Endothelial cell of umbilical vein (primary cell): ENCODE data around the gene ZNF777. TPM values are rescaled to one million over a fixed set of nuclear protein-coding genes. Genes with fewer than 3 reads are reported as not detected.

Experiments used
- BruUV-seq: library from RNA; stranded (reverse); fragments of 400-500 nt; replicated peaks from 2 replicates; lab custom pipeline; 2021; lab: Mats Ljungman, UMichigan
- CTCF ChIA-PET: fragments of 300-600, 350-600 bp; sonication (Branson Sonifier 250); formaldehyde crosslinking; loops from one replicate; lab custom pipeline; 2021; ENCODE audit warnings: antibody characterized with exemption, inconsistent platforms; lab: Charles Lee
- POLR2A ChIA-PET: fragments of 300-600, 350-600 bp; sonication (Branson Sonifier 250); formaldehyde crosslinking; loops from one replicate; lab custom pipeline; 2021; ENCODE audit warnings: antibody characterized with exemption, inconsistent platforms; lab: Charles Lee
- DNase-seq: peaks from one replicate; pipeline ENCODE4 v3.0.0-alpha.2; 2011; ENCODE audit warnings: low read depth, low spot score
- FAIRE-seq: peaks from 2 replicates; lab custom pipeline; 2011; peaks lifted over from hg19 to GRCh38; lab: Jason Lieb, UNC
- H2AFZ ChIP-seq: 2 replicates; pipeline ENCODE4 v1.6.0; 2012; ENCODE audit warnings: low read depth, low read length, control low read depth, inconsistent platforms
- H3K27ac ChIP-seq: 2 replicates; pipeline ENCODE4 v1.5.1; 2011; ENCODE audit warnings: low read depth, mild to moderate bottlenecking, control low read depth, low read length, moderate library complexity; ENCODE audit not compliant: insufficient read depth
- H3K27me3 ChIP-seq, 2 experiments: 2 replicates each; pipeline versions ENCODE4 v1.6.0 to v1.6.1; 2011; ENCODE audit warnings: low read length in 2 of 2, mixed read lengths in 1 of 2; ENCODE audit not compliant: control insufficient read depth in 2 of 2, insufficient read depth in 2 of 2
- H3K36me3 ChIP-seq, 2 experiments: 2 replicates in 1 of 2; 3 replicates in 1 of 2; pipeline ENCODE4 v1.5.1; 2011; ENCODE audit warnings: low read length in 2 of 2, mild to moderate bottlenecking in 1 of 2, moderate library complexity in 1 of 2; ENCODE audit not compliant: control insufficient read depth in 2 of 2, insufficient read depth in 2 of 2; ENCODE audit errors: extremely low read depth in 1 of 2
- H3K4me1 ChIP-seq: 3 replicates; pipeline ENCODE4 v1.5.1; 2011; ENCODE audit warnings: mild to moderate bottlenecking, low read length; ENCODE audit not compliant: control insufficient read depth, insufficient read depth; ENCODE audit errors: extremely low read depth
- H3K4me2 ChIP-seq: 2 replicates; pipeline ENCODE4 v1.6.1; 2011; ENCODE audit warnings: low read length, control low read depth, mixed read lengths; ENCODE audit not compliant: insufficient read depth
- H3K4me3 ChIP-seq, 3 experiments: fragments of 200-600 bp in 1 of 3; sonication (generic), shearing (Covaris generic) in 1 of 3; replicated peaks in 1 of 3; 2 replicates each; pipeline ENCODE4 v1.5.1; 2011 to 2016; ENCODE audit warnings: control low read depth in 3 of 3, low read length in 3 of 3, mild to moderate bottlenecking in 2 of 3, inconsistent platforms in 1 of 3, low read depth in 1 of 3, moderate library complexity in 1 of 3; ENCODE audit not compliant: insufficient read depth in 1 of 3
- H3K79me2 ChIP-seq: 2 replicates; pipeline ENCODE4 v1.6.0; 2012; ENCODE audit warnings: low read length, inconsistent platforms; ENCODE audit not compliant: control insufficient read depth, insufficient read depth
- H3K9ac ChIP-seq: replicated peaks from 2 replicates; pipeline ENCODE3; 2011; ENCODE audit warnings: low read length, control low read depth; ENCODE audit not compliant: insufficient read depth; ENCODE audit errors: extremely low read depth
- H3K9me1 ChIP-seq: replicated peaks from 3 replicates; pipeline ENCODE4 v1.6.0; 2011; ENCODE audit warnings: mild to moderate bottlenecking, low read length; ENCODE audit not compliant: control insufficient read depth, insufficient read depth; ENCODE audit errors: extremely low read depth
- H3K9me3 ChIP-seq: replicated peaks from 2 replicates; pipeline ENCODE4 v1.5.1; 2012; ENCODE audit warnings: low read length, inconsistent platforms; ENCODE audit not compliant: control insufficient read depth, insufficient read depth
- H4K20me1 ChIP-seq: replicated peaks from 2 replicates; pipeline ENCODE3; 2011; ENCODE audit warnings: mild to moderate bottlenecking, low read length; ENCODE audit not compliant: control insufficient read depth, insufficient read depth; ENCODE audit errors: extremely low read depth
- CTCF ChIP-seq, 2 donors: IDR thresholded peaks; 1 replicate in 1 of 2; 2 replicates in 1 of 2; pipeline ENCODE4 v1.5.1; 2011; ENCODE audit warnings: low read length in 2 of 2, mild to moderate bottlenecking in 2 of 2, moderate library complexity in 2 of 2, control low read depth in 1 of 2, inconsistent platforms in 1 of 2, low read depth in 1 of 2; ENCODE audit not compliant: insufficient read depth in 1 of 2; ENCODE audit errors: extremely low read depth in 1 of 2
- EZH2 ChIP-seq: IDR thresholded peaks from 2 replicates; pipeline ENCODE4 v1.6.1; 2012; ENCODE audit warnings: borderline replicate concordance, low read depth, mild to moderate bottlenecking, moderate library complexity, low read length, inconsistent platforms; ENCODE audit not compliant: severe bottlenecking
- FOS ChIP-seq: IDR thresholded peaks from 2 replicates; pipeline ENCODE4 v1.6.1; 2011; ENCODE audit warnings: mild to moderate bottlenecking, low read length, moderate library complexity, borderline replicate concordance; ENCODE audit not compliant: insufficient read depth
- GATA2 ChIP-seq: IDR thresholded peaks from 2 replicates; pipeline ENCODE4 v1.7.0; 2011; ENCODE audit warnings: low read depth, mild to moderate bottlenecking, moderate library complexity, mixed read lengths, low read length; ENCODE audit not compliant: insufficient read length, insufficient read depth
- JUN ChIP-seq: IDR thresholded peaks from 2 replicates; pipeline ENCODE4 v1.6.1; 2011; ENCODE audit warnings: borderline replicate concordance, low read depth; ENCODE audit not compliant: insufficient read length, insufficient read depth
- MAX ChIP-seq: IDR thresholded peaks from 2 replicates; pipeline ENCODE4 v1.6.1; 2011; ENCODE audit not compliant: insufficient read depth, insufficient read length
- MYC ChIP-seq: IDR thresholded peaks from one replicate; pipeline ENCODE4 v1.6.1; 2011; ENCODE audit warnings: mild to moderate bottlenecking, low read depth, low read length
- POLR2A ChIP-seq: IDR thresholded peaks from 2 replicates; pipeline ENCODE4 v1.6.1; 2012; ENCODE audit warnings: low read depth, mild to moderate bottlenecking, control low read depth, low read length
- POLR2AphosphoS5 ChIP-seq: IDR thresholded peaks from 2 replicates; pipeline ENCODE4 v1.6.1; 2012; ENCODE audit warnings: low read depth, mild to moderate bottlenecking, control low read depth, low read length, moderate library complexity; ENCODE audit not compliant: insufficient read depth
- dilution Hi-C: fragments of 300-500 bp; cut with MboI; formaldehyde crosslinking; loops from one replicate; pipeline ENCODE4 v1.15.0; 2019; ENCODE audit warnings: low sequenced_read_pairs; ENCODE audit not compliant: extremely low pct_ligation_motif_present
- intact Hi-C: fragments of 100-400 bp; cut with micrococcal nuclease; formaldehyde crosslinking; loops from one replicate; pipeline ENCODE4 v1.10.0; 2022
- polyA plus RNA-seq, 4 experiments: library from polyadenylated mRNA; depleted of rRNA in 3 of 4; stranded (reverse) in 3 of 4; unstranded in 1 of 4; fragments of >200 nt; gene quantifications; 2 replicates each; pipeline versions ENCODE4 v1.2.1 to v1.2.3, GENCODE V29; 2011 to 2012; ENCODE audit warnings: missing spikeins in 1 of 4
- total RNA-seq: library from RNA; stranded (reverse); gene quantifications from 2 replicates; pipeline ENCODE4 v1.2.3, GENCODE V29; 2021

The ZNF777 gene
- total and polyA plus RNA-seq, 2 donors (not counting 3 experiments of a cell fraction or from before 2014, with no cell fraction given), result 7.4 to 11.1 TPM

GRCh38 chr7:149493366-149493765 lies 32.5 kb upstream of the ZNF777 start:
- H3K4me2 ChIP-seq, result no peak overlapping the region
- no TSS peak for BruUV-seq
- intact Hi-C loops (loop anchor here (10.0 kb wide), 2 partner anchors 369 to 469 kb away; partner anchors contain the start of genes PDIA4 and ZNF425), dilution Hi-C loops (no loop called here)
- no peak for TF ChIP-seq GATA2
- TF ChIP-seq POLR2AphosphoS5, result no peak
- TF ChIP-seq CTCF (IDR thresholded peaks at IDR 0.05; ENCODE audit: extremely low read depth in 1 of 2, insufficient read depth in 1 of 2, low read depth in 1 of 2, low read length in 2 of 2), result no peak
- no peak for TF ChIP-seq FOS
- no peak for TF ChIP-seq POLR2A
- TF ChIP-seq EZH2, result no peak
- TF ChIP-seq MYC, result no peak
- TF ChIP-seq MAX, result no peak
- no peak for TF ChIP-seq JUN
- peaks cover 11 to 40% of the 10 kb centered on the region in 2 experiments for H3K36me3 ChIP-seq
- no peak overlapping the region for H2AFZ ChIP-seq
- H3K9me3 ChIP-seq, result no peaks in the 10 kb centered on the region
- H3K79me2 ChIP-seq, result peaks cover 24% of the 10 kb centered on the region
- no peak overlapping the region for H3K27ac ChIP-seq
- H3K9ac ChIP-seq, result no peak overlapping the region
- H3K4me1 ChIP-seq, result peaks cover 11% of the 10 kb centered on the region
- POLR2A ChIA-PET, result no interaction called here
- no peak overlapping the region for H3K4me3 ChIP-seq
- no peaks in the 10 kb centered on the region for H3K27me3 ChIP-seq
- no peaks in the 10 kb centered on the region for H4K20me1 ChIP-seq
- DNase-seq (no peak), FAIRE-seq (no peak)
- H3K9me1 ChIP-seq, result no peaks in the 10 kb centered on the region
- CTCF ChIA-PET, result no interaction called here
